Sigmoid colon (tissue), 7 donors: ENCODE data around the gene ZBTB40. TPM values are rescaled to one million over a fixed set of nuclear protein-coding genes. Genes with fewer than 3 reads are reported as not detected.

Experiments used
- DNase-seq: peaks from one replicate; pipeline ENCODE4 v3.0.0-alpha.2; 2019
- H3K27ac ChIP-seq, 4 donors: fragments of 200-600 bp; sonication (generic); one replicate each; pipeline ENCODE4 v1.5.1; 2016 to 2019; ENCODE audit warnings: mild to moderate bottlenecking in 1 of 4
- H3K27me3 ChIP-seq, 3 donors: fragments of 200-600 bp; sonication (generic); one replicate each; pipeline ENCODE4 v1.5.1; 2019; ENCODE audit warnings: mild to moderate bottlenecking in 1 of 3
- H3K36me3 ChIP-seq, 4 donors: fragments of 200-600 bp; sonication (generic); one replicate each; pipeline ENCODE4 v1.5.1; 2016 to 2019
- H3K4me1 ChIP-seq, 4 donors: fragments of 200-600 bp; sonication (generic); one replicate each; pipeline ENCODE4 v1.5.1; 2017 to 2019
- H3K4me3 ChIP-seq, 4 donors: fragments of 200-600 bp; sonication (generic); one replicate each; pipeline ENCODE4 v1.5.1; 2017 to 2019; ENCODE audit warnings: mild to moderate bottlenecking in 2 of 4, moderate library complexity in 1 of 4
- H3K9me3 ChIP-seq, 4 donors: fragments of 200-600 bp in 3 of 4; sonication (generic) in 3 of 4; one replicate each; pipeline versions ENCODE4 v1.5.1 to v1.6.1; 2013 to 2019
- EP300 ChIP-seq, 4 donors: sonication (generic); formaldehyde crosslinking; IDR thresholded peaks; one replicate each; pipeline ENCODE4 v1.6.1; 2017; ENCODE audit warnings: antibody characterized with exemption in 4 of 4
- POLR2A ChIP-seq, 2 donors: fragments of 450-650 bp; IDR thresholded peaks; one replicate each; pipeline ENCODE4 v1.6.1; 2016; ENCODE audit warnings: antibody characterized with exemption in 2 of 2, mild to moderate bottlenecking in 2 of 2, moderate library complexity in 2 of 2
- POLR2AphosphoS5 ChIP-seq, 4 donors: sonication (generic); formaldehyde crosslinking; IDR thresholded peaks; one replicate each; pipeline ENCODE4 v1.6.1; 2017; ENCODE audit warnings: antibody characterized with exemption in 4 of 4
- WGBS, 2 donors: extraction: QIAGEN DNeasy Blood & Tissue Kit; methylation state at CpG; one replicate each; pipeline ENCODE4 v1.1.7; 2013; 5-methylcytosine and 5-hydroxymethylcytosine counted together
- intact Hi-C: fragments of 100-400 bp; cut with DNase I; formaldehyde crosslinking; loops from one replicate; pipeline ENCODE4 v1.15.1; 2023
- polyA plus RNA-seq, 3 donors: library from polyadenylated mRNA; stranded (reverse); fragments of 200-250 nt; gene quantifications; one replicate each; pipeline ENCODE4 v1.2.3, GENCODE V29; 2013
- total RNA-seq, 4 donors: library from RNA; depleted of rRNA; stranded (reverse); fragments of >200 nt; gene quantifications; one replicate each; pipeline ENCODE4 v1.1.0, GENCODE V29; 2016
- TF ChIP-seq, protein P1 (sequence below), 4 experiments: fragments of 450-650 bp in 3 of 4; fragments of 200-600 bp in 1 of 4; IDR thresholded peaks; one replicate each; pipeline ENCODE4 v1.5.1; 2016 to 2019; ENCODE audit warnings: antibody characterized with exemption in 4 of 4, mild to moderate bottlenecking in 3 of 4, moderate library complexity in 2 of 4
- donor health status: healthy with polysubstance abuse.
- donor health status: Bipolar disorder and iron deficiency.
- donor health status: healthy.

Gene ZBTB40
- total and polyA plus RNA-seq, 7 donors: 1.8 to 22.2 (median 14.3) TPM

DNA sequence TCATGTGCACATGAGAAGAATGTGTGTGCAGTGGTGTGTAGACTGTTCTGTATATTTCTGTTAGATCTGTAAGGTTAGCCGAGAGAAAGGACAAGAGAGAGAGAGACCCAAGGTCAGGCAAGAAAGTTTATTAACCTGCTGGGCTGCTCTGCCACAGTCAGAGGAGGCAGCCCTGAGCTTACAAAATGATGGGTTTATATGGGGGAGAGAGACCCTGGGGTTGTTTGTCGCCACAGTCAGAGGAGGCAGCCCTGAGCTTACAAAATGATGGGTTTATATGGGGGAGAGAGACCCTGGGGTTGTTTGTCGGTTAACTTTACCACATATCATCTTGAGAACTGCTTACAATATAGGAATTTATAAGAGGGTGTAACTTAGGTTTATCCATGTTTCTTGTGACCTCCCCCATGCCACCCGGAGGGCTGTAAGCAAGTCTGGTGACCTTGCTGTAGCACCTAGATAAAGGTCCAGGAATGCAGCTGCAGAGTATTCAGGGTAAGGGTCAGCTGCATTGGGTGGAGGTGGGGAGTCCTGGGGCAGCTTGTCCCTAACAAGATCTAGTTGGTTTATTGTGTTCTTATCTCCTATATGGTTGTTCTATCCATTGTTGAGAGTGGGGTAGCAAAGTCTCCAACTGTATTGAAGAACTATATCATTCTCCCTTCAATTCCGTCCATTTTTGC, 9.3 kb upstream of the ZBTB40 start:
- no peaks in the 10 kb centered on the region for H3K36me3 ChIP-seq
- peaks cover 0 to 8% (median 3%) of the 10 kb centered on the region in 4 donors for H3K9me3 ChIP-seq
- H3K27ac ChIP-seq: no peak overlapping the region
- no peak for TF ChIP-seq POLR2A (IDR thresholded peaks at IDR 0.05)
- TF ChIP-seq EP300 (IDR thresholded peaks at IDR 0.05): no peak
- TF ChIP-seq, protein P1, sequence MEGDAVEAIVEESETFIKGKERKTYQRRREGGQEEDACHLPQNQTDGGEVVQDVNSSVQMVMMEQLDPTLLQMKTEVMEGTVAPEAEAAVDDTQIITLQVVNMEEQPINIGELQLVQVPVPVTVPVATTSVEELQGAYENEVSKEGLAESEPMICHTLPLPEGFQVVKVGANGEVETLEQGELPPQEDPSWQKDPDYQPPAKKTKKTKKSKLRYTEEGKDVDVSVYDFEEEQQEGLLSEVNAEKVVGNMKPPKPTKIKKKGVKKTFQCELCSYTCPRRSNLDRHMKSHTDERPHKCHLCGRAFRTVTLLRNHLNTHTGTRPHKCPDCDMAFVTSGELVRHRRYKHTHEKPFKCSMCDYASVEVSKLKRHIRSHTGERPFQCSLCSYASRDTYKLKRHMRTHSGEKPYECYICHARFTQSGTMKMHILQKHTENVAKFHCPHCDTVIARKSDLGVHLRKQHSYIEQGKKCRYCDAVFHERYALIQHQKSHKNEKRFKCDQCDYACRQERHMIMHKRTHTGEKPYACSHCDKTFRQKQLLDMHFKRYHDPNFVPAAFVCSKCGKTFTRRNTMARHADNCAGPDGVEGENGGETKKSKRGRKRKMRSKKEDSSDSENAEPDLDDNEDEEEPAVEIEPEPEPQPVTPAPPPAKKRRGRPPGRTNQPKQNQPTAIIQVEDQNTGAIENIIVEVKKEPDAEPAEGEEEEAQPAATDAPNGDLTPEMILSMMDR (IDR thresholded peaks at IDR 0.05): no peak
- TF ChIP-seq POLR2AphosphoS5 (IDR thresholded peaks at IDR 0.05): no peak
- no peaks in the 10 kb centered on the region for H3K27me3 ChIP-seq
- intact Hi-C loops: no loop called here
- WGBS, 2 donors: 59 to 62% methylated on average over 5 of the region's 5 CpGs
- H3K4me3 ChIP-seq: no peak overlapping the region
- H3K4me1 ChIP-seq: peaks cover 0 to 3% (median 1%) of the 10 kb centered on the region in 4 donors
- DNase-seq: no peak

DNA sequence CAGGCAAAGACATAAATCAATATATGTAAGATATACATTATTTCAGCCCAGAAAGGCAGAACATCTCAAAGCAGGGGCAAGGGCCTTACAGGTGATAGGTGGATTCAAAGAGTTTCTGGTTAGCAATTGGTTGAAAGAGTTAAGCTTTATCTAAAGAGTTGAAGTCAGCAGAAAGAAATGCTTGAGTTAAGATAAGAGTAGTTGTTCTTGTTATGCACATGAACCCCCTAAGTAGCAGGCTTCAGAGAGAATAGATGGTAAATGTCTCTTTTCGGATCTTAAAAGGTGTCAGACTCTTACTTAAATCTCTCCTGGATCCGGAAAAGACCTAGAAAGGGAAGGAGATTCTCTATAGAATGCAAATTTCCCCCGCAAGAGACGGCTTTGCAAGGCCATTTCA, 8.3 kb upstream of the ZBTB40 start:
- Histone ChIP-seq H3K9me3 (peaks cover 0 to 8% (median 3%) of the 10 kb centered on the region in 4 donors), H3K4me1 (peaks cover 0 to 13% (median 6%) of the 10 kb centered on the region in 4 donors), H3K27me3 (no peaks in the 10 kb centered on the region), H3K27ac (no peak overlapping the region), H3K4me3 (no peak overlapping the region), H3K36me3 (no peaks in the 10 kb centered on the region)
- TF ChIP-seq EP300 (IDR thresholded peaks at IDR 0.05) (no peak), POLR2AphosphoS5 (IDR thresholded peaks at IDR 0.05) (no peak)
- TF ChIP-seq, protein P1 (IDR thresholded peaks at IDR 0.05): no peak
- no peak for DNase-seq
- intact Hi-C loops: no loop called here
- WGBS, 2 donors: 81 to 87% methylated on average over 4 of the region's 4 CpGs

DNA sequence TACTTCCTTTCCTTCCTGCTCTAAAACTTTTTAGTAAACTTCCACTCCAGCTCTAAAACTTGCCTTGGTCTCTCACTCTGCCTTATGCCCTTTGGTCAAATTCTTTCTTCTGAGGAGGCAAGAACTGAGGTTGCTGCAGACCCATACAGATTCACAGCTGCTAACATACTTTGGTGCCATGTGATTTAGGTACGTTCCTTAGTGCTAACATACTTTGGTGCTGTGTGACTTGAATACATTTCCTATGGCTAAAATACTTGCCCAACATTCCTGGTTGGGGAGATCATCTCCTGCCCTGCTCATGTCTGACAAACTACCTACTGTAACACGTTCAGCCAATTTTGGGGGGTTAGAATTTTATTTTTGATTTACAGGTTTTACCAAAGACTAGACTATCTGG, 6.8 kb upstream of the ZBTB40 start:
- WGBS, 2 donors: 96% methylated on average over 2 of the region's 2 CpGs

DNA sequence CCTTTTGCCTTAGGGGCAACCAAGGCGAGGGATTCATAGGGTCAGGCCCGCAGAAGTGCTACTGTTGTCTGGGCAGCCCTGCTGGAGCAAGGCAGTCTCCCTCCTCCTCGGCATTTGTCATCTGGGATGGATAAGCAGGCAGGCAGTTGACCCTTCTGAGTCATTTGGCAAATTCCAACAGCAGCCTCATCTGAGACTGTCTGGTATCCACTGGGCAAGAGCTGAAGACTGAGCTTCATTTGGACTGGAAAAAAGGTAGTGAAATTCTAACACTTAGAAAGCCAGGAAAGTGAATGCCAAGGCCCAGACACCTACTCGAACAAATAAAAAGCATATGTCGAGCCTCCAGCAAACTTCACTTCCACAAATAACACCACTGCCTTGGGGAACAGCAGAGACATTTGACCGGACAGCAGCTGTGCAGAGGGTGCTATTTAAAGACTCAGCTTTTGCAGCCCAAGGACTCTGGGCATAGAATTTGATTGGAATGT, 4.0 kb upstream of the ZBTB40 start:
- 74 to 79% methylated on average over 6 of the region's 6 CpGs for WGBS, 2 donors
- no peak for DNase-seq

More for the DNA sequence above, 6.8 kb upstream of the ZBTB40 start:
- no peaks in the 10 kb centered on the region for H3K27me3 ChIP-seq
- no peak for DNase-seq
- peaks cover 0 to 4% (median 2%) of the 10 kb centered on the region in 4 donors for H3K9me3 ChIP-seq
- TF ChIP-seq POLR2AphosphoS5 (IDR thresholded peaks at IDR 0.05): no peak
- no peak for TF ChIP-seq POLR2A (IDR thresholded peaks at IDR 0.05)
- TF ChIP-seq, protein P1 (IDR thresholded peaks at IDR 0.05): no peak
- TF ChIP-seq EP300 (IDR thresholded peaks at IDR 0.05): no peak
- no peaks in the 10 kb centered on the region for H3K36me3 ChIP-seq
- H3K27ac ChIP-seq: no peak overlapping the region
- H3K4me3 ChIP-seq: no peak overlapping the region
- intact Hi-C loops: no loop called here
- H3K4me1 ChIP-seq: peaks cover 0 to 14% (median 6%) of the 10 kb centered on the region in 4 donors

More for the DNA sequence above, 4.0 kb upstream of the ZBTB40 start:
- H3K27ac ChIP-seq: peak overlapping the region in 3 of 4 donors; percentile 29 to 61 (median 48)
- no peaks in the 10 kb centered on the region for H3K9me3 ChIP-seq
- peaks cover 0 to 16% (median 9%) of the 10 kb centered on the region in 4 donors for H3K4me1 ChIP-seq
- TF ChIP-seq POLR2AphosphoS5 (IDR thresholded peaks at IDR 0.05) (no peak), EP300 (IDR thresholded peaks at IDR 0.05) (no peak), POLR2A (IDR thresholded peaks at IDR 0.05) (no peak)
- TF ChIP-seq, protein P1 (IDR thresholded peaks at IDR 0.05): no peak
- intact Hi-C loops: no loop called here
- H3K4me3 ChIP-seq: no peak overlapping the region
- no peaks in the 10 kb centered on the region for H3K36me3 ChIP-seq
- H3K27me3 ChIP-seq: no peaks in the 10 kb centered on the region
